22Rv1 (cell line): Measurements from ENCODE around the gene KLHL29.

ENCODE experiments used
- CTCF ChIP-seq: fragments of 450-650 bp; IDR thresholded peaks from 2 replicates; pipeline ENCODE4 v1.5.1; 2017; ENCODE audit warnings: mild to moderate bottlenecking
- ZFX ChIP-seq: fragments of 450-650 bp; IDR thresholded peaks from 2 replicates; pipeline ENCODE4 v1.6.1; 2017; ENCODE audit warnings: antibody characterized with exemption, borderline replicate concordance

GRCh38 chr2:23441414-23441813 is 56.4 kb downstream of the KLHL29 start:
- TF ChIP-seq ZFX: no peak
- no peak for TF ChIP-seq CTCF
